Esophagus muscularis mucosa (tissue), 4 donors: ENCODE measurements around the gene EIF2A.

Source experiments
- EP300 ChIP-seq: sonication (generic); formaldehyde crosslinking; IDR thresholded peaks from one replicate; pipeline ENCODE4 v1.6.1; 2017; ENCODE audit warnings: antibody characterized with exemption
- POLR2A ChIP-seq: fragments of 450-650 bp; IDR thresholded peaks from one replicate; pipeline ENCODE4 v1.6.1; 2017; ENCODE audit warnings: antibody characterized with exemption, moderate library complexity, mild to moderate bottlenecking, low read depth
- POLR2AphosphoS5 ChIP-seq, 2 donors: sonication (generic); formaldehyde crosslinking; IDR thresholded peaks; one replicate each; pipeline ENCODE4 v1.6.1; 2017; ENCODE audit warnings: antibody characterized with exemption in 2 of 2
- TF ChIP-seq, protein P1 (sequence below), 3 experiments: fragments of 200-600 bp in 2 of 3; fragments of 450-650 bp in 1 of 3; sonication (generic) in 2 of 3; IDR thresholded peaks; one replicate each; pipeline ENCODE4 v1.5.1; 2017 to 2019; ENCODE audit warnings: antibody characterized with exemption in 3 of 3, mild to moderate bottlenecking in 2 of 3, moderate library complexity in 1 of 3

DNA sequence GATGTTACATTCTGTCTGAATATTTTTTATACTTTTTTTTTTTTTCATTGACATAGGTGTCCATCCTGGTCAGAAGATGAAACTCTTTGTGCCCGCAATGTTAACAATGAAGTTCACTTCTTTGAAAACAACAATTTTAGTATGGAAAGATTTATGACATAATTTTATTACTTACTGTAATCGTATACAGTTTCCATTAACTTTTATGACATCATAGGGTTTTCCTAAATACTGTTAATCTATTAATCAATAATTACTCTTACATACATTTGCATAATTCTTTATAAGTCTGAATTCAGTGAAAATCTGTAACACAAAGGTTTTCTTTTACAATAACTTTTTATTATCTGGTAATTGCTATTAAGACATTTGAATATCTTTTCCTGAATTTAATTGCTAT lies 17.7 kb downstream of the EIF2A start:
- TF ChIP-seq, protein P1, sequence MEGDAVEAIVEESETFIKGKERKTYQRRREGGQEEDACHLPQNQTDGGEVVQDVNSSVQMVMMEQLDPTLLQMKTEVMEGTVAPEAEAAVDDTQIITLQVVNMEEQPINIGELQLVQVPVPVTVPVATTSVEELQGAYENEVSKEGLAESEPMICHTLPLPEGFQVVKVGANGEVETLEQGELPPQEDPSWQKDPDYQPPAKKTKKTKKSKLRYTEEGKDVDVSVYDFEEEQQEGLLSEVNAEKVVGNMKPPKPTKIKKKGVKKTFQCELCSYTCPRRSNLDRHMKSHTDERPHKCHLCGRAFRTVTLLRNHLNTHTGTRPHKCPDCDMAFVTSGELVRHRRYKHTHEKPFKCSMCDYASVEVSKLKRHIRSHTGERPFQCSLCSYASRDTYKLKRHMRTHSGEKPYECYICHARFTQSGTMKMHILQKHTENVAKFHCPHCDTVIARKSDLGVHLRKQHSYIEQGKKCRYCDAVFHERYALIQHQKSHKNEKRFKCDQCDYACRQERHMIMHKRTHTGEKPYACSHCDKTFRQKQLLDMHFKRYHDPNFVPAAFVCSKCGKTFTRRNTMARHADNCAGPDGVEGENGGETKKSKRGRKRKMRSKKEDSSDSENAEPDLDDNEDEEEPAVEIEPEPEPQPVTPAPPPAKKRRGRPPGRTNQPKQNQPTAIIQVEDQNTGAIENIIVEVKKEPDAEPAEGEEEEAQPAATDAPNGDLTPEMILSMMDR (IDR thresholded peaks at IDR 0.05), result no peak
- no peak for TF ChIP-seq POLR2A
- TF ChIP-seq POLR2AphosphoS5 (IDR thresholded peaks at IDR 0.05), result no peak
- TF ChIP-seq EP300, result no peak
